MCF 10A (cell line): ENCODE data around the gene NQO2. TPM values are rescaled to one million over a fixed set of nuclear protein-coding genes. Genes with fewer than 3 reads are reported as not detected.
"Not testable (repeated sequence)": the region's sequence is repeated elsewhere in the genome, so short reads cannot be mapped to it uniquely, and the experiment has no call there.

Experiments
- BruUV-seq: library from RNA; stranded (reverse); fragments of 400-500 nt; replicated peaks from 2 replicates; lab custom pipeline; 2021; lab: Mats Ljungman, UMichigan
- CTCF ChIA-PET: fragments of 300-600 bp; sonication (Branson Sonifier 250); formaldehyde crosslinking; extraction: SDS; loops from one replicate; lab custom pipeline; 2021; ENCODE audit warnings: antibody characterized with exemption, inconsistent platforms; lab: Yijun Ruan, JAX
- POLR2A ChIA-PET: fragments of 300-600, 350-650 bp; sonication (Branson Sonifier 250); formaldehyde crosslinking; extraction: SDS; loops from one replicate; lab custom pipeline; 2020; ENCODE audit warnings: antibody characterized with exemption, inconsistent platforms; lab: Yijun Ruan, JAX
- DNase-seq: peaks from one replicate; pipeline ENCODE4 v3.0.0-alpha.2; 2018; ENCODE audit not compliant: unreplicated experiment
- H3K27ac Mint-ChIP-seq: one replicate; pipeline ENCODE4 v1.8.0; 2022; ENCODE audit warnings: mild to moderate bottlenecking, low read depth, mixed read lengths; ENCODE audit not compliant: unreplicated experiment
- H3K27me3 Mint-ChIP-seq: one replicate; pipeline ENCODE4 v1.8.0; 2022; ENCODE audit warnings: mixed read lengths; ENCODE audit not compliant: insufficient read depth, unreplicated experiment
- H3K36me3 Mint-ChIP-seq: one replicate; pipeline ENCODE4 v1.8.0; 2022; ENCODE audit warnings: mild to moderate bottlenecking, moderate library complexity, mixed read lengths; ENCODE audit not compliant: insufficient read depth, unreplicated experiment
- H3K4me1 Mint-ChIP-seq: one replicate; pipeline ENCODE4 v1.8.0; 2022; ENCODE audit warnings: mixed read lengths; ENCODE audit not compliant: insufficient read depth, unreplicated experiment
- H3K4me3 Mint-ChIP-seq: one replicate; pipeline ENCODE4 v1.8.0; 2022; ENCODE audit warnings: mild to moderate bottlenecking, moderate library complexity, mixed read lengths; ENCODE audit not compliant: unreplicated experiment
- H3K9me3 Mint-ChIP-seq: one replicate; pipeline ENCODE4 v1.8.0; 2022; ENCODE audit warnings: mixed read lengths; ENCODE audit not compliant: unreplicated experiment
- intact Hi-C: fragments of 100-400 bp; cut with micrococcal nuclease; formaldehyde crosslinking; loops from 2 replicates; pipeline ENCODE4 v1.14.1; 2022
- total RNA-seq: library from RNA; stranded (reverse); gene quantifications from 2 replicates; pipeline ENCODE4 v1.2.3, GENCODE V29; 2022
- TF ChIP-seq, protein P1 (sequence below): fragments of 200-600 bp; IDR thresholded peaks from one replicate; pipeline ENCODE4 v1.8.0; 2022; ENCODE audit warnings: antibody characterized with exemption, mild to moderate bottlenecking; ENCODE audit not compliant: unreplicated experiment

NQO2 gene
- total RNA-seq, 1 experiment from 2014 or later = 18.6 TPM

DNA sequence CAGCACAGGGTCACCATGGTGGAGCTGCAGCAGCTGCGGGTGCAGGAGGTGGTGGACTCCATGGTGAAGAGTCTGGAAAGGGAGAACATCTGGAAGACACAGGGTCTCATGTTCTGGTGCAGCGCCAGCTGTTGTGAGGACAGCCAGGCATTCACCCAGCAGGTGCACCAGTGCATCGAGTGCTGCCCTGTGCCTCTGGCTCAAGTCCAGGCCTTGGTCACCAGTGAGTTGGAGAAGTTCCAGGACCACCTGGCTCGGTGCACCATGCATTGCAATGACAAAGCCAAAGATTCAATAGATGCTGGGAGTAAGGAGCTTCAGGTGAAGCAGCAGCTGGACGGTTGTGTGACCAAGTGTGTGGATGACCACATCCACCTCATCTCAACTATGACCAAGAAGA, 45.7 kb downstream of the NQO2 start:
- H3K4me1 Mint-ChIP-seq = no peaks in the 10 kb centered on the region
- no peaks in the 10 kb centered on the region for H3K36me3 Mint-ChIP-seq
- BruUV-seq = no TSS peak
- no peak overlapping the region for H3K27ac Mint-ChIP-seq
- ChIA-PET POLR2A (no interaction called here), CTCF (interaction anchor here (0.6 to 0.7 kb wide), 2 partner anchors 19 to 23 kb away, joined by 3 to 4 read pairs; no protein-coding TSS in a partner anchor)
- H3K9me3 Mint-ChIP-seq = no peaks in the 10 kb centered on the region
- intact Hi-C loops = no loop called here
- TF ChIP-seq, protein P1, sequence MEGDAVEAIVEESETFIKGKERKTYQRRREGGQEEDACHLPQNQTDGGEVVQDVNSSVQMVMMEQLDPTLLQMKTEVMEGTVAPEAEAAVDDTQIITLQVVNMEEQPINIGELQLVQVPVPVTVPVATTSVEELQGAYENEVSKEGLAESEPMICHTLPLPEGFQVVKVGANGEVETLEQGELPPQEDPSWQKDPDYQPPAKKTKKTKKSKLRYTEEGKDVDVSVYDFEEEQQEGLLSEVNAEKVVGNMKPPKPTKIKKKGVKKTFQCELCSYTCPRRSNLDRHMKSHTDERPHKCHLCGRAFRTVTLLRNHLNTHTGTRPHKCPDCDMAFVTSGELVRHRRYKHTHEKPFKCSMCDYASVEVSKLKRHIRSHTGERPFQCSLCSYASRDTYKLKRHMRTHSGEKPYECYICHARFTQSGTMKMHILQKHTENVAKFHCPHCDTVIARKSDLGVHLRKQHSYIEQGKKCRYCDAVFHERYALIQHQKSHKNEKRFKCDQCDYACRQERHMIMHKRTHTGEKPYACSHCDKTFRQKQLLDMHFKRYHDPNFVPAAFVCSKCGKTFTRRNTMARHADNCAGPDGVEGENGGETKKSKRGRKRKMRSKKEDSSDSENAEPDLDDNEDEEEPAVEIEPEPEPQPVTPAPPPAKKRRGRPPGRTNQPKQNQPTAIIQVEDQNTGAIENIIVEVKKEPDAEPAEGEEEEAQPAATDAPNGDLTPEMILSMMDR = no peak
- DNase-seq = no peak
- H3K4me3 Mint-ChIP-seq = no peak overlapping the region
- no peaks in the 10 kb centered on the region for H3K27me3 Mint-ChIP-seq

DNA sequence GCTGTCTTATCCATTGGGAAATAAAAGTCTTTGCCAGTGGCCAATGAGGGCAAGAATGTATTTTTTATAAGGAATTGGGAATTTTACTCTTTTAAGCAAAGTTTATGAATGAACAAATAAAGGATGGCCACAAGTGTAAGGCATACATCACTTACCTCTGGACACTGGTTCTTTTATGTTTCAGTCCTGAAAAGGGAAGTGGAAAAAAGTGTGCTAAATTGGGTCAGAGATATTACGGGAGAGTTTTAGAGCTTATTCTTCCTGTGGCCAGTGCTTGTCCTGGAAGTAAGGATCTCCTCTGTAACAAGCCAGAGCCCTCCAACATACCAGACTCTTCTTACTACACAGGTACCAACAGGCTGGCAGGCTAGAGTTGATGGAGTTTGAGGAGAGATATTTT, 46.1 kb downstream of the NQO2 start:
- H3K27me3 Mint-ChIP-seq = no peaks in the 10 kb centered on the region
- H3K4me1 Mint-ChIP-seq = no peaks in the 10 kb centered on the region
- no peak overlapping the region for H3K4me3 Mint-ChIP-seq
- H3K36me3 Mint-ChIP-seq = no peaks in the 10 kb centered on the region
- H3K27ac Mint-ChIP-seq = no peak overlapping the region
- TF ChIP-seq, protein P1 = no peak
- intact Hi-C loops = no loop called here
- CTCF ChIA-PET = interaction anchor here (0.6 kb wide), 2 partner anchors 24 to 46 kb away, joined by 3 read pairs; partner anchors contain the start of gene NQO2
- no TSS peak for BruUV-seq
- DNase-seq = no peak
- POLR2A ChIA-PET = no interaction called here
- H3K9me3 Mint-ChIP-seq = no peaks in the 10 kb centered on the region

DNA sequence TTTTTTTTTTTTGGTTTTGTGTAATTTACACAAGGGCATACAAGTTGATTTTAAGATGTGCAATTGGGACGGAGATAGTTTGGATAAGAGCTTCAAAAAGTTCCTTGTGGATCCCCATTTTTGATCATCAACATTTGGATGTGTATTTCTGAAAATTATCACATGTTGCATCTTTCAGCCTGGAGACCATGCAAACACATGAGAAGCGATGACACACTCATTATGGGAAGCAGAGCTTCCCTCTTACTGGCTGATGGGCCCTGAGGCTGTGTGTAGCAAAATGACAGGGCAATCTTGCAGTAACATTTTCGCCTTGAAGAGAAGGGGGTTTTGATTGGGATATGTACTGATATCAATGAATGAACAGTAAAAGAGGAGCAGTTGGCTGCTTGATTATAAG, 46.6 kb downstream of the NQO2 start:
- no peak overlapping the region for H3K4me3 Mint-ChIP-seq
- no peaks in the 10 kb centered on the region for H3K9me3 Mint-ChIP-seq
- DNase-seq = no peak
- no peaks in the 10 kb centered on the region for H3K27me3 Mint-ChIP-seq
- POLR2A ChIA-PET = no interaction called here
- no peak overlapping the region for H3K27ac Mint-ChIP-seq
- TF ChIP-seq, protein P1 = no peak
- intact Hi-C loops = no loop called here
- no TSS peak for BruUV-seq
- CTCF ChIA-PET = interaction anchor here (0.6 kb wide), 1 partner anchor 47 kb away, joined by 3 read pairs; the partner anchor contains the start of gene NQO2
- H3K36me3 Mint-ChIP-seq = no peaks in the 10 kb centered on the region
- no peaks in the 10 kb centered on the region for H3K4me1 Mint-ChIP-seq

DNA sequence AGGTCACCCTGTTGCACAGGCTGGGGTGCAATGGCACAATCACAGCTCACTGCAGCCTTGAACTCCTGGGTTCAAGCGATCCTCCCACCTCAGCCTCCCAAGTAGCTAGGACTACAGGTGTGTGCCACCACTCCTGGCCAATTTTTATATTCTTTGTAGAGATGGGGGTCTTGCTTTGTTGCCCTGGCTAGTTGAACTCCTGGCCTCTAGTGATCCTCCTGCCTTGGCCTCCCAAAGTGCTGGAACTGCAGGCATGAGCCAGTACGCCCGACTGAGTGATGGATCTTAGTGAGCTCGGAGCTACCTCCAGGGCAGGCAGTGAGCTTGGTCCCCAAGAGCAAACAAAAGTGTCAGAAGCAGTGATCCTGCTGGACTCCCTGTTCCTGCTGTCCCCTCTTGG, 48.3 kb downstream of the NQO2 start:
- intact Hi-C loops, BruUV-seq, H3K9me3 Mint-ChIP-seq, H3K27ac Mint-ChIP-seq, H3K4me3 Mint-ChIP-seq, H3K27me3 Mint-ChIP-seq, H3K36me3 Mint-ChIP-seq, DNase-seq, H3K4me1 Mint-ChIP-seq: not testable (repeated sequence)
- ChIA-PET POLR2A (interaction anchor here (2.1 kb wide), 1 partner anchor 9 kb away, joined by 7 read pairs; no protein-coding TSS in a partner anchor), CTCF (interaction anchor here (0.9 kb wide), 1 partner anchor 46 kb away, joined by 4 read pairs; no protein-coding TSS in a partner anchor)
